Parathyroid adenoma (tissue), 2 donors: ENCODE measurements around the gene S100A4.
A peak's percentile ranks its signal among the peaks of the same experiment; 100 is the strongest.

ENCODE experiments used
- H2AFZ ChIP-seq: fragments of 300-600 bp; sonication (generic); one replicate; pipeline ENCODE4 v1.7.0; 2017; ENCODE audit warnings: antibody characterized with exemption, mild to moderate bottlenecking
- H3K27ac ChIP-seq: fragments of 300-600 bp; sonication (generic); one replicate; pipeline ENCODE4 v1.7.0; 2017
- H3K27me3 ChIP-seq: fragments of 300-600 bp; sonication (generic); one replicate; pipeline ENCODE4 v1.7.0; 2017; ENCODE audit warnings: low read length; ENCODE audit not compliant: control insufficient read depth, insufficient read depth
- H3K36me3 ChIP-seq: fragments of 300-600 bp; sonication (generic); one replicate; pipeline ENCODE4 v1.7.0; 2017; ENCODE audit warnings: low read length; ENCODE audit not compliant: control insufficient read depth, insufficient read depth
- H3K4me1 ChIP-seq: fragments of 300-600 bp; sonication (generic); one replicate; pipeline ENCODE4 v1.7.0; 2017; ENCODE audit warnings: control low read depth
- H3K4me2 ChIP-seq: fragments of 300-600 bp; sonication (generic); one replicate; pipeline ENCODE4 v1.7.0; 2017; ENCODE audit warnings: low read length
- H3K4me3 ChIP-seq: fragments of 300-600 bp; sonication (generic); one replicate; pipeline ENCODE4 v1.7.0; 2017; ENCODE audit warnings: low read depth, low read length
- H3K79me2 ChIP-seq: fragments of 300-600 bp; sonication (generic); one replicate; pipeline ENCODE4 v1.7.0; 2017; ENCODE audit warnings: control low read depth
- H3K9ac ChIP-seq: fragments of 300-600 bp; sonication (generic); one replicate; pipeline ENCODE4 v1.7.0; 2017; ENCODE audit warnings: mild to moderate bottlenecking
- H3K9me3 ChIP-seq: fragments of 300-600 bp; sonication (generic); one replicate; pipeline ENCODE4 v1.7.0; 2017; ENCODE audit warnings: low read length; ENCODE audit not compliant: control insufficient read depth
- CTCF ChIP-seq: fragments of 300-600 bp; sonication (generic); IDR thresholded peaks from one replicate; pipeline ENCODE4 v1.7.0; 2017; ENCODE audit warnings: antibody characterized with exemption, mild to moderate bottlenecking
- donor health status: primary hyperparathyroidism.

The S100A4 gene

DNA sequence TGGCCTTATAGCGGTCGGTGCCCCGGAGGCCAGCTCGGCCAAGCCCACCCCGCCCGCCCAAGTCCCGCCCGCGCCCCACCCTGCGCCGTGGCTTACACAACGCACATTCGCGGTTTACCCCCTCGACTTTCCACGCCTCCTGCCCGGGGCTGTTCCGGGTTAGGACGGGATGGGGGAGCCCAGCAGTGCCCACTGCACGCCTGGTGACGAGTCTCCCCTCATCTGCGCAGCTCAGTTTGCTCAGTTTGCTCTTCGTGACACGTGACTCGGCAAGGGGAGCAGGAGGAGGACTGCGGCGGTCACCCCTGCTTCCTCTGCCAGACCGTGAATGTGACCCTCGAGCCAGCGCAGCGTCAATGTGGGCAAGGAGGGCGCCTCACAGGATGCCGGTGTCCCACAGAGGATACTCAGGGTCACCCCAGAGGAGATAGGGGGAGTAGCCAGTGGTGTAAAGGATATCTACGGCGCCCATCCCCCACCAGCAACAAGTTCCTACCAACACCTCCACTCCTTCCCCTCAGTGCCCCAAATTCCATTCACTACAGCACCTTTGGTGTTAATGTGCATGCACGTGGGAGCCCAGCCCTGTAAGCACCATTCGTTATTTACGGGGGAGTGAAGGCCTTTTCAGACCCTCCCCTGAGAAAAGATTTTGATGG, 9.5 kb downstream of the S100A4 start:
- Histone ChIP-seq H3K27me3 (no peaks in the 10 kb centered on the region), H3K4me1 (peaks cover 4% of the 10 kb centered on the region), H3K4me2 (peak overlapping the region; percentile 98), H2AFZ (peak overlapping the region; percentile 84), H3K79me2 (no peaks in the 10 kb centered on the region), H3K36me3 (no peaks in the 10 kb centered on the region), H3K9me3 (no peaks in the 10 kb centered on the region), H3K4me3 (peak overlapping the region; percentile 72), H3K9ac (no peak overlapping the region), H3K27ac (peak overlapping the region; percentile 32)
- no peak for TF ChIP-seq CTCF

DNA sequence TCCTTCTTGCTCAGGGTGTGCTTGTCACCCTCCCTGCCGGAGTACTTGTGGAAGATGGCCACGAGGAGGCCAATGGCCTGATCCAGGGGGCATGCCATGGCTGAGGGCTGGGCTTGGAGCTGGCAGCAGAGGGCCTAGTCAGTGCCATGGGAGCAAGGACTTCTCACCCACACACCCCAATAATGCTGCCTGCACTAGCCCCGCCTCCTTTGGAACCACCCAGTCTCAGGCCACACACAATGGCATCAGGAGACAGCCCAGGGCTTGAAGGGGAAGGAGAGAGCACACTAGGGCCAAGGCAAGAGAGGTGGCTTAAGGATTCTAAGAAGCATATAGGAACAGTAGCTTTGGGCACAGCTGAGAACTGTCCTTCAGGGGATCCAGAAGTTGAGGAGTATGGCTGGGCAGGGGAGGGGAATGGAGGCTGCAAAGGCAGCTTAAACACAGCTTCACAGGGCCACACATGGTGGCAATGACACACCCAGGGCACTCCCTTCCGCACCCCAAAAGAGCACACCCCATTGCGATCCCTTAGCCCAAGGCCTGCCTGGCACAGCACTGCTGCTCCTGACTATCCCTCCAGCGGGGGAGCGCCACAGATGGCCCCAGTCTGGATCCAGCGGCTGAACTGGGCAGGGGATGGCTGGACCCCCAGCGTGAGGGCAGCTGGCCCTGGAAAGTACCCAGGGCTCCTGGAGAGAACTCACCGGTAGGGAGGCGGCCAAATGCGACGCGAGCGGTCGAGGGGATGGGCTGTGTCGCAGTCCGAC, 10.2 kb downstream of the S100A4 start, which contains the start of gene S100A6:
Gene S100A6, minus strand, starts transcription at position 750 of the 770 bp plus-strand sequence. Its CDS starts 652 bp downstream, at position 98.
- H3K4me2 ChIP-seq: peak within 1 kb of the TSS; percentile 98
- H3K36me3 ChIP-seq: no peaks in the 10 kb centered on the region
- no peak within 1 kb of the TSS for H3K9ac ChIP-seq
- H3K27me3 ChIP-seq: no peaks in the 10 kb centered on the region
- H2AFZ ChIP-seq: peak within 1 kb of the TSS; percentile 84
- H3K27ac ChIP-seq: peak within 1 kb of the TSS; percentile 32
- H3K9me3 ChIP-seq: no peaks in the 10 kb centered on the region
- no peaks in the 10 kb centered on the region for H3K79me2 ChIP-seq
- H3K4me3 ChIP-seq: peak within 1 kb of the TSS; percentile 72
- TF ChIP-seq CTCF: no peak
- H3K4me1 ChIP-seq: peaks cover 4% of the 10 kb centered on the region

DNA sequence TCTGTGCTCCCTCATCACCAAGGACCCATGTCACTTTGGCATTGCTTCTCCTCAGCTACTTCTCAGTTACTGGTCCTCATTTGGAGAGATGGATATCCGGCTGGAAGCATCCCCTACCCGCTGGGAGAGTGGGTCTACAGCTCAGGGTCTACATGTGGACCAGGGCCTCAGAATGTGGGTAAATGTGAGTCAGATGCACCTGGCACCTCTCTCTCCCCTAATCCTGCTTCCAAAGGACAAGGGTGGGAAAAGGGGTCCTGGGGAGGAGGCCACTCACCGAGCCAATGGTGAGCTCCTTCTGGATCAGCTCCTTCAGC, 10.7 kb downstream of the S100A4 start:
- TF ChIP-seq CTCF: no peak
- Histone ChIP-seq H3K27me3 (no peaks in the 10 kb centered on the region), H2AFZ (no peak overlapping the region), H3K4me1 (peaks cover 4% of the 10 kb centered on the region), H3K9ac (no peak overlapping the region), H3K9me3 (no peaks in the 10 kb centered on the region), H3K4me2 (peak overlapping the region; percentile 98), H3K4me3 (no peak overlapping the region), H3K27ac (no peak overlapping the region), H3K79me2 (no peaks in the 10 kb centered on the region), H3K36me3 (no peaks in the 10 kb centered on the region)

- H3K4me1 ChIP-seq: peaks cover 4% of the 10 kb centered on the region
- no peaks in the 10 kb centered on the region for H3K9me3 ChIP-seq
- no peak overlapping the region for H3K4me2 ChIP-seq
- no peak for TF ChIP-seq CTCF
- H3K27ac ChIP-seq: no peak overlapping the region
- H3K27me3 ChIP-seq: no peaks in the 10 kb centered on the region
- H3K4me3 ChIP-seq: no peak overlapping the region
- H3K9ac ChIP-seq: no peak overlapping the region
- no peaks in the 10 kb centered on the region for H3K79me2 ChIP-seq
- no peaks in the 10 kb centered on the region for H3K36me3 ChIP-seq
- H2AFZ ChIP-seq: no peak overlapping the region
Measured at GRCh38 chr1:153534226-153534924, 11.2 kb downstream of the S100A4 start.
